CD4-positive, alpha-beta T cell treated with Interleukin-17A for 4 hours (primary cell): ENCODE measurements around the gene UTP11.

Experiments
- DNase-seq: peaks from one replicate; pipeline ENCODE4 v3.0.0-alpha.2; 2020; ENCODE audit warnings: mixed read lengths

The UTP11 gene

DNA sequence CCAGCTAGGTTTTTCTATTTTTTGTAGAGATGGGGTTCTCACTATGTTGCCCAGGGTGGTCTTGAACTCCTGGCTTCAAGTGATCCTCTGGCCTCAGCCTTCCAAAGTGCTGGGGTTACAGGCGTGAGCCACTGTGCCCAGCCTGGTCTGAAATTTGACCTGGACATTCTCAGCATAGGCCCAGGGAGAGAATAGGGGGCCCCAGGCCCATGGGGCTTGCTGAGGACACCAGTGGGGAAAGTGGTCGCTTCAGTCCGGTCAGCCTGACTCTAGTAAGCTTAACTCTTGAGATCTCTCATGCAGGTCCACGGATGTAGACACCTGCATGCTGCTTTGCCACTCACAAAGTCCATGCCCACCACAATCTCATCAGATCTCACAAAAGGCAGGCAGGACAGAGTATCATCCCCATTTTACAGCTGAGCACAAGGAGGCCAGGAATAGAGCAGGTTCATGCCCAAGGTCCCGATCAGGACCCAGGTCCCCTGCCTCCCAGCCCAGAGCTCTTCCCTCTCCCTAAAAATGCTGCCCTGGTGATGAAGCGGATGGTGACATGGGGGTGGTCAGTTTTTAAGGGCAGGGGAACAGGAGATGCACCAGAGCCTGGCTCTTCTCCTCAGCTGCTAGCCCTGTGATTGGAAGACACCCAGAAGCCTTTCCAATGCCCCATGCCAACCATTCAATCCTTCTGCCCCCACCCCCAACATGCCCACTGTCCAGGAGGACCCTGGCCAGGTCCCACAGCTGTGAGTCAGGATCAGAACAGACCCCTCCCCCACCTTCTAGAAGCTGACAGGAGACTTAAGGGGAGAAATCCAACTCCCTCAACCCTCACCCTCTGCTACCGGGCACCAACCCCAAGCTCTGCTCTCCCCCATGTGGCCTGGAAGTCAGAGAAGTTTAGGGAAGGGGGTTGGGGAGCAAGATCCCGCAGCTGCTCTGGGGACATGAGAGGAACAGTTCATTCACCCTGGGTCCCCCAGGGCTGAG is 9.0 kb upstream of the UTP11 start:
- DNase-seq, result no peak

DNA sequence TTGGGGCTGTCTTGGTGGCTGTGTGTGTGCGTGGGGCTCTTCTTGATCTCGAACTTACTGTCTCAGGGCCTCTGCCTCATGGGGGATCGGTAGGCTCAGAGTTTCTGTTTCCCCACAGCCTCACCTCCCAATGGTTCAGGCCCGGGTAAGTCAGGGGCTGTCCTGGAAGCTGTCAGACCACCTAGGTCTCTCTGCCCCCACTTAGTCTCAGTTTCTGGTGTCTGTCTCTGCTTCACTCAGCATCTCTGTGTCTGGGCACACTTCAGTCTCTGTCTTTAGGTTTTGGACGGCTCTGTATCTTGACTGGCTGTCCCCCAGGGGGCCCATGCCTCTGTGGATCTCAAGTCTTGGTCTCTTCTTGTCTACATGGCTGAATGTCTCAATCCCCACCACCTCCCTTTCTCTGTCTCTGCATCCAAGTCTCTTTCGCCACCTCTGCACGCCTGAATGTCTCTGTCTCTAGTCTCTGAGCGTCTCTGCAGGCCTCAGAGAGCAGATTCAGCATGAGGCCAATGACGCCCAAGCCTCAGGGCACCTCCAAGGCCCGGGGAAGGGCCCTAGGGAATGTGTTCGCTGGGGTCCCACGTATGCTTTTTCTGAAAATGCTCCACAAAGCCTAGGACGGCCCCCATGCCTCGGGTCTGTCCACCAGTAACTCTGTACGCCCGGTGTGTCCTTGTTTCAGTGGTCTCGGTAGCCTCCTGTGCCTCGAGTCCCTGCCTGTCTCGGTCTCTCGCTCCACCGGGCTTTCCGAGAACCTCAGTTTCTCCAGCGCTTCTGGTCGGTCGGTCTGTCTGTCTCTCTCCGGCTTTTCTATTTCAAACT is 8.0 kb upstream of the UTP11 start:
- peak; percentile 42 for DNase-seq

DNA sequence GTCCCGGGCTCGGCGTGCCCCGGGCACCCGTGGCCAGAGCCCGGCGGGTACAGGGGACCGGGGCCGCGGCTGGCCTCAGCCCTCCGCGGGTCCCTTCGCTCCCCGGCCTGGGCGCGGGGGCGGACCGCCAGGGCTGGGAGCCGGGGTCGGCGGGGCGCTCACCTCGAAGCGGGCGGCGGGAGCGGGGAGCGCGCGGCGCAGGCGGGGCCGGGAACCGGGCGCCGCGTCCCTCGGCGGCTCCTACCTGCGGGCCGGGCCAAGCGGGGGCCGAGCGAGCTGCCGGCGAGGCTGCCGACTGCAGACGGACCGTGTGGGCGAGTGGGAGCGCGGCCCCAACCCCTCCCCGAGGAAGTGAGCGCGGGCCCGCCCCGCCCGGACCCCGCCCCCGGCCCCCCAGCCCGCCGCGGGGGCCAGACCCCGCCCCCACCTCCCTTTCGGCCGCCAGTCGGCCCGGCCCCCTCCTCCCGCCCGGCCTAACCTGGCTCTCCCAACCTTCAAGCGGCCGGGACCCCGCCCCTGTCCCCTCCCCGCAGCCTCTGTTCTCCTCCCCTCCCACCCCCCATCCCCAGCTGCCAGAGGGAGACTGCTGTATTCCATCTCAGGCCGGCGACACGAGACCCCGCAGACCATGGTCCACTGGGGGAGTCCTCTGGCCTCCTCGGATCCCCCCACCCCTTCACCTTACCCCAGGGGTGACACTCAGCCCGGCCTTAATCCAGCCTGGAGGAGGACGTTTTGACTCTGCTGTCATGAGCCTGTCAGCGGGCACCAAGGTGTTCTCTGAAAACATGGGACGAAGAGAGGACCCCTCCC is 7.1 kb upstream of the UTP11 start, which contains the start of gene FHL3:
Gene FHL3 (minus strand): TSS at position 320 of the 813 bp plus-strand sequence. CDS start 6,102 bp downstream, outside the sequence.
- DNase-seq, result peak; percentile 79

DNA sequence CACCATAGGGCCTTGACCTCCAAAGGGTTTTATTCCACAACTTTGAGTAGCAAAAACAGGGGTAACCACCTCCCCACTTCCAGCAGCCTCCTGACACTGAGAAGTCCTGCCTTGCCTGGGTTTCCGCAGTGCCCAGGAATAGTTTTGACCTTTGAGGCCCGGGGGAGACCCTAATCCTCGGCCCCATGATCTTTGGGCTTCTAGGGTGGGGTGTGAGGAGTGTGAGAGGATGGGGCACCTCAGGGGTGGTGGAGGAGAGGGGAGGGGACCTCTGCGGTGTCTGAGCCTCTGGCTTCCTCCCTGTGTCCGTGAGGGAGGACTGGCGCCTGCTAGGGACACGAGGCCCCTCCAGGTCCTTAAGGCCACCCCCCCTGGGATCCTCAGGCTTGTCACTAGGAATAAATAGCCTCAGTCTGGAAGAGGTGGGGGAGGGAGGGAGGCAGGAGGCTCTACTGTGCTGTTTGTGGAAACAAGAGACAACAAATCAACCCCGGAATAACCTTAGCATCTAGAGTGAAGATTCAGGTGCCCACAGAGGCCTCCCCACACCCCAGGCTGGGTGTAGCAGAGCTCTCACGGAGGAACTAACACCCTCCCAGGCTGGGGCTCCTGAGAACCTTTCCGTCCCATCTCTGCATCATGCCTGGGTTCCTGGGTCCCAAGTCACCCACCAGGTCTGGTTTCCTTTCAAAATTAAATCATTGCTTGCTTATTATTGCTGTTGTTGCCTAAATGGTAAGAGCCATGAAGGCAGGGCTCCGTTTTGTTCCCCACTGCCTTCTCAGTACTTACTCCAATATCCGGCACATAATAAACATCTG is 6.3 kb upstream of the UTP11 start:
- DNase-seq, result no peak

DNA sequence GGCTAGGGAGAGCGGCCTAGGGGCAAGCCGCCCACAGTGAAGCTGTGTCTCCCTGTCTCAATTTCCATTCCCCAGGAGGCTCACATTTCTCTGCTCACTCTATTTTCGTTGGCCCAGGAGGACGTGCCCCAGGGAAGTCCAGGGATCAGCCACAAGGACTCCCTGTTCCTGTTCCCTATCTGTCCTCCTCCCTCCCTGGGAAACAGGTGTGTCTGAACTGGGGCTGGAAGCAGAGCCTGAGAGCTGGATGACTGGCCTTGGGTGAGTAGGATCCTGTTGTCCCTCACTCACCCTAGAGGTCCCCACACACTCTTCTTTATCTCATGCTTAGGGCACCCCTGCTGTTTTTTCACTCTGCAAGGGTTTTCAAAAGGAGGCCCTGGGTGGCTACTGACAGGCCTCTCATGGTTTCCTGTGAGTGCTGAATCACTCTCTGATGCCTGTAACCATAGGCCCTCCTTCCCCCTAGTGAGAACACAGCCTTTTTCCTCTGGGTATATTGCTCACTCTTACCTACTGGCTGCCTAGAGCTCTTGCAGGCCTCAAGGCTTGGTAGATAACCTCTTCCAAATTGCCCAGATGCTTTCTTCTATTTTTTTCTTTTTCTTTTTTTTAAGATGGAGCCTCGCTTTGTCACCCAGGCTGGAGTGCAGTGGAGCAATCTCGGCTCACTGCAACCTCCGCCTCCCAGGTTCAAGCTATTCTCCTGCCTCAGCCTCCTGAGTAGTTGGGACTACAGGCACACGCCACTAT is 3.3 kb upstream of the UTP11 start:
- peak; percentile 56 for DNase-seq

DNA sequence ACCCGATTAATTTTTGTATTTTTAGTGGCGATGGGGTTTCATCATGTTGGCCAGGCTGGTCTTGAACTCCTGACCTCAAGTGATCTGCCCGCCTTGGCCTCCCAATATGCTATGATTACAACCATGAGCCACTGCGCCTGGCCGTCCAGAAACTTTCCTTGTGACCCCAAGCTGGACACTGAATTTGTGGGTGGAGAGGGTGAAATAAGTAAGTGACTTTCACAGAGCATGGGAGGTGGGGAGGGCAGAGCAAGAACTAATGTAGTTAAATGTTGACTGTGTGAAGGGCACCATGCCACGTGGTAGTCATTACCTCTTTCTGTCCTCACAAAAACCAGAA is 2.7 kb upstream of the UTP11 start:
- no peak for DNase-seq

DNA sequence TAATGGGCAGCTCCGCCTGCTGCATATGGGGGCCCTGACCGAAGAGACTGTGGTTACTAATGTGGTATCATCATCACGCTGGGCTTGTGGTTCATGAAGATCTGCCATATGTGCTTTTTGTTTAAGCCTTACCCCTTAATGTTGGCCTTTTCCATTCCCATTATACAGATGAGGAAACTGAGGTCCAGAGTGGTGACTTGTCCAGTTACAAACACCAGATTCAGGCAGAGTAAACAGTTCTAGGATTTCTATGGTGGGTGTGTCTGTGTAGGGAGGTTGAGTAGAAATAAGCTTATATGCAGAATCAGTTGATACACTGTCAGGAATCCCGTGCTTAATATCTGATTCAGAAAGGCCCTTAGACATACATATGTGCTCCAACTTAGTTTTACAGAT is 691 bp downstream of the UTP11 start:
- DNase-seq, result no peak

DNA sequence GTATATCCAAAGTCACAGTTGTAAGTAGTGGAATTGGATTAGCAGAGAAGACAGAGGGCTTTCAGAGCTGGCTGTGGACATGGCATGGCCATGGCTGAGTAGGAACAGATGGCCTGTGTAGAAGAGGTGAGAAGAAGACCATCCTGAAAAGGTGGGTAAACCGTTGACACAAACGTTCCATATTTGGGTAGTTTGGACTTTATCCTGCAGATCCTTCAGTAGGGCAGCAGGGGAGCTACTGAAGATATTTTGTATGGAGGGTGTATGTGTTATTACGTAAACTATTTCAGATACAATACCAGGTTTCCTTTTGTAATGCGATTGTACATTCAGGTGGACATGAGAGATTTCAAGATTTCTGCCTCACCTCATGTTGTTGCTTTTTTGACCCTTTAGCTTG is 1.6 kb downstream of the UTP11 start:
- DNase-seq, result no peak

DNA sequence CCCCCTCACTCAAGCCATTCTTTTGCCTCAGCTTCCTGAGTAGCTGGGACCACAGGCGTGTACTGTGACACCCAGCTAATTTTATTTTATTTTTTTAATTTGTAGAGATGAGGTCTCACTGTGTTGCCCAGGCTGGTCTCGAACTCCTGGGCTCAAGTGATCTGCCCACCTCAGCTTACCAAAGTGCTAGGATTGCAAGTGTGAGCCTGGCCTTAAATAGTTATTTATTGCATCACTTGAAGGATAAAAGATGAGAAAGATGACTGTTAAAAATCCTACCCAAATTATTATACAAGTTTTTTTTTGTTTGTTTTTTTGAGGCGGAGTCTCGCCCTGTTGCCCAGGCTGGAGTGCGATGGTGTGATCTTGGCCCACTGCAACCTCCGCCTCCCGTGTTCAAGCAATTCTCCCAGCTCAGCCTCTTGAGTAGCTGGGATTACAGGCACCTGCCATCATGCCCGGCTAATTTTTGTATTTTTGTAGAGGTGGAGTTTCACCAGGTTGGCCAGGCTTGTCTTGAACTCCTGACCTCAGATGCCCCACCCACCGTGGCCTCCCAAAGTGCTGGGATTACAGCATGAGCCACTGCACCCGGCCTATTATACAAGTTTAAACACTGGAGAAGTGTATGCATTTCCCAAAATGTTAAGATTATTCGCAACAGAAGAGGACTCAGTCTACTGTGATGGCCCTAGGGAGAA is 2.3 kb downstream of the UTP11 start:
- no peak for DNase-seq

DNA sequence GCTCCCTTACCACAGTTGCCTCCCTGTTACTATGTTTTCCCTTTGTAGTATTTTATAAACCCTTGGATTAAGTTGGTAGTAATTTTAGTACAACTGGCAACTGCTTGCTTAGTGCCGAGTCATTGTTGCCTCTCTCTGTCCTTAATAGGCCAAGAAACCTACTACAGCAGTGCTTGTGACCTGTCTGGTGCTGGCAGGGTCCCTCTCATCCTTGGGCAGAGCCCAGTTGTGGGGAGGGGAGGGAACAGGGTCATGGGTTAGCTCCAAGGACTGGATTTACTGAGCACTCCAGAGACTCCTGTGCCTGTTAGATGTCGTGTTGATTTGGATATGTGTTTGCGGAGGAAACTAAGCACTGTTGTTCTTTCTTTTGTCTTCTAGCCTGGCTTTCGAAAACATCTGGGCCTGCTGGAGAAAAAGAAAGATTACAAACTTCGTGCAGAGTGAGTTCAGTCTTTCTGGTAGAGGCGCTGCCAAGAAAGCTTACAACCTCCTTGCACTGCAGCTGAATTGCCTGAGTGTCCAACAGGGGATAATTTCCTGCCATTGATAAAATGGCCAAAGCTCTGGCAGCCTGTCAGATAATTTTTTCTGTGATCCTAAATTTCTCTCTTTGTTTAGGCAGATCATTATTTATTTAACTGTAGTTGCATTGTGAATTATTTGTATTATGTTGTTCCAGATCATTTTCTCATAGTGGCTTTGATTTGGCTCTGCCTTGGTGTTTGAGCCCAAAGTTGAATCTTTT is 3.6 kb downstream of the UTP11 start:
- DNase-seq, result no peak

DNA sequence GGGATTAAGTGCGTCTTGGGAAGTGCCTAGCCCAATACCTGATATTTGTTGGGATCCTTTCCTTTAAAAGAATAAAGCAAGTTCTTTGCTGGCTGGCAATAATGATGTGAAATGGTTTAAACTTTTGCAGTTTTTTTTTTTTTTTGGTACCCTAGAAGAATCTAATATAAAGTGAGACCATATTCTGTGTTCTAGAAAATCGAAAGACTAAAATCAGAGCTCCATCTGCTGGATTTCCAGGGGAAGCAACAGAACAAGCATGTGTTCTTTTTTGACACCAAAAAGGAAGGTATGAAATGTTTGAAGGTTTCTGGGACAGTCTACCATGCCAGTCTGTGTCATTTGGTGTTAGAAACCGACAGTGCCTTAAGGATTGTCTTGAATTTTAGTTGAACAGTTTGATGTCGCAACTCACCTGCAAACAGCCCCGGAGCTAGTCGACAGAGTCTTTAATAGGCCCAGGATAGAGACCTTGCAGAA is 6.4 kb downstream of the UTP11 start:
- no peak for DNase-seq

DNA sequence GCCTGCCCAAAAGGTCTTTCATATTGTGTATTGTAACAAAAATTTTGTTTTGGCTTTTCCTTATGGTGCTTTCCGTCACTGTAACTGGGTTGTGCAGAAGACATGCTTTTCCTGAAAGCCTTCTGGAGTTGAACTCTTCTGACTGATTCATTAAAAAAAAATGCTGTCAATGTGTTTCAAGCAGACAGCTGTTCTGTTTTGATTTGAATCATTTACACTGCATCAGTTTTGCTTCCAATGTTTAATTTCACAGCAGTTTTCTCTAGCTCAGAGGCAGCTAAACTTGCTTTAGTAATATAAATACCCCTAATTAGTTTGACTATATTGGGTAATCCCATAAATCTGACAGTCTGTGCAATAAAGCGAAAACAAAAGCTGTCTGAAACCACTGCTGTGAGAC is 7.9 kb downstream of the UTP11 start:
- no peak for DNase-seq

DNA sequence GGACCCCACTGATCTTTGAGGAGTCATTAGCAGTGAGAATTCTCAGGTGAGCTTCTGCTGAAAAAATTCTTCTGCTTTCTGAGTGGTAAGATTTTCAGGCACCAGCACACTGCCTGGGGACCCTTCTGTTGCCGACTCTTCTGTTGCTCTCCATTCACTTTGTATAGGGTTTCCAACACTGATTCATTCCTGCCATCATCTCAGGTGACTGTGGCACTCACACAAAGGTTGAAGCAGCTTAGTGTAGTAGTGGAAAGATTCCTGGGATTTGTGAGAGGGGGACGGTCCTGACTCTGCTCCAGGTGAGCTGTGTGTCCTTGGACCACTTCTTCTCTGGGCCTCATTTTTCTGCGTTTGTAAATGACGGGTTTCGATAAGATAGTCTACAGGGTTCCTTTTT is 9.4 kb downstream of the UTP11 start:
- no peak for DNase-seq

DNA sequence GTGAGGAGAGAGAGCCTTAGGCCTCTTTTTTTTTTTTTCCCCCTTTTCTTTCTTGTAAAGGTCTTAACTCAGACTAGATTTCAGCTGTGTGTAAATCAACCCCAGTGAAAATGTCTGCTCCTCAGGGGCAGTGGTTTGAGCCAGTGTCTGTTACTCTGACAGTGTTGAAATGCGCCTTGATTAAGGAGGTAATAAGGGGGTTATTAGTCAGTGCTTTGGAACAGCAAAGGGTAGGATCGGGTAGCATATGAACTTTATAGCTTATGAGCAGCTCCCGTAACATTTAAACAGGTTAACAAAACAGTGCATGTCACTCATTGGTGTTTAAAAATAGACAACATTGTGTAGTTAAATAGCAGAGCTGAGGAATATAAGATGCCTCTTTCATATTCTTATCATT is 10.3 kb downstream of the UTP11 start:
- no peak for DNase-seq

DNA sequence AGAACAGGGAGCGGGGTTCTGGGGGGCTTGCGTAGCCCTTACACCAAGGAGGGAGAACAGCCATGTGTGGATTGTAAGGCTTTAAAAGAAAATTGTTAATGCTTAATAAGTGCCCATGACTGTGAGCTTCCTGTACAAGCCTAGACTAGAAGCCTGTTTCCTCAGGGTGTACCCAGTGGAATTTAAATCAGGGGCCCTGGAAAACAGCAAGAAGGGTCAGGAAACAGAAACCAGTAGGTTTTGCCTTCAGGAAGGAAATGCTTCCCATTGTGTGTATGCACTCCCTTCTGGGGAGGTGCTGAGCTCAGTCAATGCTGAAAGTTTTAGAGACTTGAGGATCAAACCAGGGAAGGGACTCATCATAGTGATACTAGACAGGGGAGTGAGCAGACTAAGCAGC is 12.7 kb downstream of the UTP11 start:
- DNase-seq, result no peak

DNA sequence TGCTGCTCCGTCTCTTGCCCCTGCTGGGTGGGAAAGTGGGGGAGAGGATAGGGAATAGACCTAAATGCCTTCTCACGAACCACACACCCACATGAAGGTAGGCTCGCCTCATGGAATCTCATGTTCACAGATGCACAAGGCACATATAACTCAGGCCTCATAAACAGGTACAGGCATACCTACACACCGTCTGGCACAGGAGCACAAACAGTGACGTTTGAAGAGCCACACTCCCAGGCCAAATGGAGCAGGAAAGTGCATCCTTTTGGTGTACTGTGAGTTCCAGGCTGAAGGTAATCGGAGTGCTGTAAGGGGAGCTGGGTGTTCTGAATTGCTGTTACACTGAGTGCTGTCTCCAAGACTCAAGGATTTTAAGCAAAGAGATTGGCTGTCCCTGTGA is 13.1 kb downstream of the UTP11 start:
- DNase-seq, result no peak

DNA sequence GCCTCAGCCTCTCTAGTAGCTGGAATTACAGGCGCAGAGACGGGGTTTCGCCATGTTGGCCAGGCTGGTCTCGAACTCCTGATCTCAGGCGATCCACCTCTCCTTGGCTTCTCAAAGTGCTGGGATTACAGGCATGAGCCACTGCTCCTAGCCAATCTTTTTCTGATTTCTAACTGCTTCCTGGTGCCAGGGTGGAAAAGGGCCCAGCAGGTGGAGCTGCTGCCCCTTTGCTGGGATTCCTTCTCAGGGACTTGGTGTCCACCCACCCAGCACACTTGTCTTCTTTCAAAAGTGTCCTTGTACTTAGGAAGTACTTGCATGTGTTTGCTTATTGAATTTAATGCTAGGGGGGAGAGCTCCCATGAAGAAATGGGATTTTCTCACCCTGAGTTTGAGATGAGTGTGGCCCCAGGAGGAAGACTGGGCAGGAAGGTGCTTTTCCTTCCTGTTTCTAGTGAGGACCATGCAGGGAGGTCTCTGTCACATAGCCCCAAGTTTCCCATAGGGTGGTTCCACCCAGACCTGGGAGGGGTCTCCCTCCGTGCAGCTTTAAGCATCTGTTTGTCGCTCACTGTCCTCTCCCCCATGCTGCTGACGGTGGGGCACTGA is 14.2 kb downstream of the UTP11 start:
- peak; percentile 55 for DNase-seq

DNA sequence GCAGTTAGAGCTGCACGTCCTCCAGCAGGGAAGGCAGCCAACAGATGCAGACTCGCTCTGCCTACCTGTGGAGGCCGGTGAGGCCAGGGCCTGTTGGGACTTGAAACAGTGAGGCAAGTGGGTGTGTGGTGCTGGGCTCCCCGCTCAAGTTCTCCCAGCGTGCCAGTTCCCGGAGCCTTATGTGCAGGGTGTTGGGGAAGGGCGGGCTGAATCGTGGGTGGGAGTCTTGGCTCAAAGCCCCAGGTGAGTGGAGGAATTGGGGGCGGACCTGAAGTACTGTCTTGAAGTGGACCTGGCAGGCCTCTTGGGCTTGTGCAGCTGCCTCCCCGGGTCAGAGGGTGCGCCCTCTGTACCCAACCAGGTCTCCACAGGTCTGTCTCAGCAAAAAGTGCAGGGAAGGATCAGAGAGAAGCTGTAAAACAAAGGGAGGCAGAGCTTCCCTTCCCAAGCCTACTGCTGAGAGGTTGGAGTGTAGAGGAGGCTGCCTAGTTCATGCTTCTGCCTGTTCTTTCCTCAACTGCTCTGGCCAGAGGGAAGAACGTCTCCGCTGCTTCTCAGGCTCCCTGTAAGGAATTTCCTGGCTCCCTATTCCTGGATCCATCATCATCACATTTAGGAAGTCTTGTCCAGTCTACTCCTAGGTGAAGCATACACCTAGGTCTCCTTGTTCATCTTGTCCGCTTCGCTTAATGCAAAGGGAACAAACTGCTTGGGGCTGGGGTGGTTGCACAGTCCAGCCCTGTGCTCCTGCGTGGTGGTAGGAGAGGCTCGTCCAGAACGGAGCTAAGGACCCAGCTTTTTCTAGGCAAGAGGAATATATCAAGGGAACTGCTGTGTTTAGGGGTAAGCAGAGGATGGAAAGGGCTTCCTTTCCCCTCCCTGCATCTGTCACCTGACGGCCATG is 14.9 kb downstream of the UTP11 start:
- no peak for DNase-seq
